Transverse colon (tissue), 4 donors: ENCODE data around the gene IL10RA. TPM values are rescaled to one million over a fixed set of nuclear protein-coding genes. Genes with fewer than 3 reads are reported as not detected.

Experiments
- DNase-seq: peaks from one replicate; pipeline ENCODE4 v3.0.0-alpha.2; 2019
- H3K27ac ChIP-seq, 4 donors: fragments of 200-600 bp; sonication (generic); 2 replicates each; pipeline ENCODE4 v1.5.1; 2016 to 2018; ENCODE audit warnings: inconsistent platforms in 4 of 4
- H3K27me3 ChIP-seq: fragments of 200-600 bp; sonication (generic); 2 replicates; pipeline ENCODE4 v1.5.1; 2017; ENCODE audit warnings: inconsistent platforms
- H3K36me3 ChIP-seq, 4 donors: fragments of 200-600 bp; sonication (generic); 2 replicates each; pipeline ENCODE4 v1.5.1; 2017 to 2019; ENCODE audit warnings: inconsistent platforms in 4 of 4
- H3K4me1 ChIP-seq, 4 donors: fragments of 200-600 bp; sonication (generic); 2 replicates each; pipeline ENCODE4 v1.5.1; 2017 to 2020; ENCODE audit warnings: inconsistent platforms in 4 of 4
- H3K4me3 ChIP-seq, 4 donors: fragments of 200-600 bp; sonication (generic); 1 replicate in 1 of 4; 2 replicates in 3 of 4; pipeline versions ENCODE4 v1.5.1 to v1.6.1; 2017 to 2019; ENCODE audit warnings: inconsistent platforms in 4 of 4
- H3K9me3 ChIP-seq, 2 donors: fragments of 200-600 bp; sonication (generic); 2 replicates each; pipeline ENCODE4 v1.5.1; 2017 to 2019; ENCODE audit warnings: inconsistent platforms in 2 of 2
- CTCF ChIP-seq, 5 experiments: fragments of 200-600 bp in 3 of 5; fragments of 450-650 bp in 2 of 5; sonication (generic) in 3 of 5; IDR thresholded peaks; 1 replicate in 2 of 5; 2 replicates in 3 of 5; pipeline ENCODE4 v1.5.1; 2016 to 2017; ENCODE audit warnings: antibody characterized with exemption in 5 of 5, inconsistent platforms in 3 of 5, mild to moderate bottlenecking in 2 of 5, moderate library complexity in 1 of 5
- EP300 ChIP-seq: sonication (generic); formaldehyde crosslinking; IDR thresholded peaks from one replicate; pipeline ENCODE4 v1.6.1; 2017; ENCODE audit warnings: antibody characterized with exemption, low read depth
- POLR2A ChIP-seq: fragments of 450-650 bp; IDR thresholded peaks from one replicate; pipeline ENCODE4 v1.6.1; 2016; ENCODE audit warnings: antibody characterized with exemption, mild to moderate bottlenecking, moderate library complexity
- POLR2AphosphoS5 ChIP-seq, 3 donors: sonication (generic); formaldehyde crosslinking; IDR thresholded peaks; one replicate each; pipeline ENCODE4 v1.6.1; 2016; ENCODE audit warnings: antibody characterized with exemption in 3 of 3
- WGBS, 2 donors: methylation state at CpG; one replicate each; pipeline ENCODE4 v1.1.5; 2018; ENCODE audit warnings: low coverage in 1 of 2; 5-methylcytosine and 5-hydroxymethylcytosine counted together
- in situ Hi-C, 4 donors: fragments of 200-750 bp; cut with MboI; loops; one replicate each; pipeline versions ENCODE4 v1.15.0 to v1.15.1; 2017; ENCODE audit warnings: low sequenced_read_pairs in 3 of 4, low pct_ligation_motif_present in 1 of 4, low pct_unique_long_range_greater_than_20kb in 1 of 4
- intact Hi-C: fragments of 100-400 bp; cut with DNase I; formaldehyde crosslinking; loops from one replicate; pipeline ENCODE4 v1.15.1; 2023; ENCODE audit warnings: low total_unique reads
- total RNA-seq, 4 donors: library from RNA; depleted of rRNA; stranded (reverse); fragments of >200 nt; gene quantifications; one replicate each; pipeline ENCODE4 v1.1.0, GENCODE V29; 2016

The IL10RA gene
- total RNA-seq, 4 donors from 2014 or later: 2.8 to 25.4 (median 18.4) TPM

- no peaks in the 10 kb centered on the region for H3K27me3 ChIP-seq
- H3K27ac ChIP-seq: peak overlapping the region in 1 of 4 donors; percentile 82
- WGBS, 2 donors: 88 to 100% methylated on average over 1 to 2 of the region's 2 CpGs
- in situ Hi-C loops: no loop called here
- no peaks in the 10 kb centered on the region for H3K9me3 ChIP-seq
- DNase-seq: no peak
- H3K4me3 ChIP-seq: no peak overlapping the region
- intact Hi-C loops: no loop called here
- TF ChIP-seq EP300 (no peak), POLR2A (no peak), POLR2AphosphoS5 (IDR thresholded peaks at IDR 0.05) (no peak), CTCF (IDR thresholded peaks at IDR 0.05) (no peak)
- no peaks in the 10 kb centered on the region for H3K36me3 ChIP-seq
- H3K4me1 ChIP-seq: peaks cover 0 to 20% (median 4%) of the 10 kb centered on the region in 4 donors
Observed at GRCh38 chr11:117997406-117997805, 11.2 kb downstream of the IL10RA start.

GRCh38 chr11:117997823-117998579 is 11.8 kb downstream of the IL10RA start:
- H3K27ac ChIP-seq: peak overlapping the region in 2 of 4 donors; percentile 14 to 82

GRCh38 chr11:117998664-117999353 is 12.6 kb downstream of the IL10RA start:
- H3K9me3 ChIP-seq: no peaks in the 10 kb centered on the region
- peak overlapping the region in 2 of 4 donors; percentile 14 to 82 for H3K27ac ChIP-seq
- peaks cover 5 to 21% (median 9%) of the 10 kb centered on the region in 4 donors for H3K4me1 ChIP-seq
- intact Hi-C loops (no loop called here), in situ Hi-C loops (no loop called here)
- H3K4me3 ChIP-seq: no peak overlapping the region
- H3K27me3 ChIP-seq: no peaks in the 10 kb centered on the region
- TF ChIP-seq EP300 (no peak), POLR2A (no peak), POLR2AphosphoS5 (IDR thresholded peaks at IDR 0.05) (no peak), CTCF (IDR thresholded peaks at IDR 0.05) (no peak)
- no peak for DNase-seq
- no peaks in the 10 kb centered on the region for H3K36me3 ChIP-seq
- 75 to 90% methylated on average over 2 to 10 of the region's 10 CpGs for WGBS, 2 donors

More at GRCh38 chr11:117997823-117998579, 11.8 kb downstream of the IL10RA start:
- DNase-seq: no peak
- no peak overlapping the region for H3K4me3 ChIP-seq
- intact Hi-C loops: no loop called here
- no peak for TF ChIP-seq POLR2AphosphoS5 (IDR thresholded peaks at IDR 0.05)
- TF ChIP-seq EP300: no peak
- no peak for TF ChIP-seq POLR2A
- no peak for TF ChIP-seq CTCF (IDR thresholded peaks at IDR 0.05)
- H3K4me1 ChIP-seq: peaks cover 4 to 20% (median 6%) of the 10 kb centered on the region in 4 donors
- in situ Hi-C loops: no loop called here
- no peaks in the 10 kb centered on the region for H3K27me3 ChIP-seq
- H3K36me3 ChIP-seq: no peaks in the 10 kb centered on the region
- H3K9me3 ChIP-seq: no peaks in the 10 kb centered on the region
- WGBS, 2 donors: 81 to 82% methylated on average over 8 to 9 of the region's 9 CpGs

- intact Hi-C loops (no loop called here), in situ Hi-C loops (no loop called here)
- Histone ChIP-seq H3K36me3 (no peaks in the 10 kb centered on the region), H3K4me1 (peaks cover 6 to 21% (median 9%) of the 10 kb centered on the region in 4 donors), H3K27me3 (no peaks in the 10 kb centered on the region), H3K27ac (peak overlapping the region in 2 of 4 donors; percentile 14 to 82), H3K9me3 (no peaks in the 10 kb centered on the region), H3K4me3 (no peak overlapping the region)
- 84% methylated on average over 3 of the region's 3 CpGs; no CpG with 5 or more reads in 1 of the 2 donors for WGBS, 2 donors
- no peak for DNase-seq
- TF ChIP-seq POLR2AphosphoS5 (IDR thresholded peaks at IDR 0.05) (no peak), POLR2A (no peak), EP300 (no peak), CTCF (IDR thresholded peaks at IDR 0.05) (no peak)
Observed at GRCh38 chr11:117999354-117999993, 13.3 kb downstream of the IL10RA start.
